Nucleus accumbens (tissue), 56 donors: Measurements from ENCODE around the gene ZNF883.

Experiments used
- DNase-seq, 56 donors: peaks; one replicate each; lab custom pipeline; 2025; lab: John Stamatoyannopoulos, UW

ZNF883 gene

GRCh38 chr9:112925058-112925641, 86.8 kb downstream of the ZNF883 start:
- DNase-seq, result peak in 13 of 56 donors; percentile 0 to 21 (median 3)

- peak in 7 of 56 donors; percentile 0 to 7 (median 4) for DNase-seq
Measured at GRCh38 chr9:112921549-112921948, 90.4 kb downstream of the ZNF883 start.

- DNase-seq, result no peak
Measured at GRCh38 chr9:112917987-112918362, 94.0 kb downstream of the ZNF883 start.

DNA sequence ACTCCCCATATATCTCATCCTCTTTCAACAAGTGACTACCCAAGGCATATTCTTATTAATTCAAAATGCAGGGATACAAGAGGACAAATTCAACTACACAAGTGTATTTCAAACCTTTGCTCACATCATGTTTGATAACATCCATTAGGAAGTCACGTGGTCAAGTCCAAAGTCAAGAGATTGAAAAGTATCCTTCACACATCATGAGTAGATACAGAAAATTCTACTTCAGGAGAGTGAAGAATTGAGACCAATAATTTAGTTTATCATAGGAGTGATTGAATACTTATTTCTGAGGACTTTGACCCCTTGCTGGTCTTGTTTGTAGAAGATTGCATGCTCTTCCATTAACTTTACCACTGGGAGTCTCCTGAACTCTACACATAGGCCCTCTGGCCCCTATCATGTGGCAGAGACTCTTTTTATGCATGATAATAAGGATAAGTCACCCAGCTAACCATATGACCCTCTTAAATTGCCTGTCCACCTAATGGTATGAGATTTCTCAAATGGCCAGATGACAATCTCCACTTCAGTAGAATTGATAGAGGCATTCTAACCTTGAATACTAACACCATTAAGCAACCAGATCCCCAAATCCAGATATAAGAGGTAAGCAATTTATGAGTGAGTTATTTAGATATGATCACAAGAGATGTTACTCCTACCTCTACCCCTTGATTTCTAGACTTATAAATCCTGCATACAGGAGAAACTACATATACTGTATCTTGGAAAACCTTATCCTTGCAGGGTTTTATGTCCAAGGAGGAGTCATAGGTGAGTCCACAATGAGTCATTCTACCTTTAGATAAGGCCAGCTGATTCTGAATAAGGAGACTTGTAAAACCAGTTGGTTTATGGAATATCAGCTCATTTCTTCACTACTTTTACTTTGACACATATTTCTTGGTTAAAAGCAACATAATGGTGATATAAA, 94.7 kb downstream of the ZNF883 start:
- DNase-seq, result no peak

- DNase-seq, result no peak
Measured at GRCh38 chr9:112914524-112914923, 97.5 kb downstream of the ZNF883 start.

DNA sequence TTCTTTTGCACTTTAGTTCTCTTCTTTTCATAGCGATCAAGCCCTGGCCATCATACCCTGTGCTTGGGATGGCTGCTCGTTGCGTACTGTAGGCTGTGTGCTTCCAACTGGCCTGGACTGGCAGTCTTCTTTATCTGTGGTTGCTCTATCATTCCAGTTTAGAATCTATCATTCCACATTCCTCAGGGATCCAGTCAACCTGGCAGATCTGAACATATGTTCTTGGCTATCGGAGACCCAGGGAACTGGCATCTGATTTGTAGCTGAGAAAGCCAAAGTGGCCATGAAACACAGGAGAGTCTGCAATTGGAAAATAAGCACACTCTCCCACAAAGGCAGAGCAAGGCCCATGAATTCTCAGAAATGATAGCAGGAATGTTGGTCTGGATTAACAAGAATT, 98.7 kb downstream of the ZNF883 start:
- no peak for DNase-seq

GRCh38 chr9:112912636-112913035, 99.4 kb downstream of the ZNF883 start:
- DNase-seq, result no peak

GRCh38 chr9:112911736-112912135, 100.3 kb downstream of the ZNF883 start:
- no peak for DNase-seq
